Neutrophil (primary cell): ENCODE results near the gene LOXHD1.

ENCODE experiments used
- H3K27ac ChIP-seq: fragments of 200-600 bp; sonication (generic); 2 replicates; pipeline ENCODE4 v1.5.1; 2016; ENCODE audit warnings: mild to moderate bottlenecking, moderate library complexity
- H3K27me3 ChIP-seq: fragments of 200-600 bp; sonication (generic); 2 replicates; pipeline ENCODE4 v1.6.0; 2016; ENCODE audit warnings: mild to moderate bottlenecking
- H3K36me3 ChIP-seq: fragments of 200-600 bp; sonication (generic); 2 replicates; pipeline ENCODE4 v1.5.1; 2017
- H3K4me1 ChIP-seq, 2 experiments: fragments of 200-600 bp in 1 of 2; sonication (generic) in 1 of 2; 1 replicate in 1 of 2; 2 replicates in 1 of 2; pipeline versions ENCODE4 v1.5.1 to v1.6.1; 2013 to 2016; ENCODE audit warnings: low read depth in 1 of 2, low read length in 1 of 2, mild to moderate bottlenecking in 1 of 2, moderate library complexity in 1 of 2; ENCODE audit not compliant: control insufficient read depth in 1 of 2, insufficient read depth in 1 of 2
- H3K4me3 ChIP-seq, 2 experiments: fragments of 200-600 bp in 1 of 2; sonication (generic) in 1 of 2; 1 replicate in 1 of 2; 2 replicates in 1 of 2; pipeline ENCODE4 v1.5.1; 2013 to 2016; ENCODE audit warnings: low read depth in 1 of 2, low read length in 1 of 2, mild to moderate bottlenecking in 1 of 2, moderate library complexity in 1 of 2
- H3K9me3 ChIP-seq: fragments of 200-600 bp; sonication (generic); 2 replicates; pipeline ENCODE4 v1.5.1; 2016
- TF ChIP-seq, protein P1 (sequence below): fragments of 200-600 bp; sonication (generic); IDR thresholded peaks from 2 replicates; pipeline ENCODE4 v1.5.1; 2016; ENCODE audit warnings: antibody characterized with exemption

Gene LOXHD1

GRCh38 chr18:46624127-46624526 is 32.9 kb downstream of the LOXHD1 start:
- TF ChIP-seq, protein P1, sequence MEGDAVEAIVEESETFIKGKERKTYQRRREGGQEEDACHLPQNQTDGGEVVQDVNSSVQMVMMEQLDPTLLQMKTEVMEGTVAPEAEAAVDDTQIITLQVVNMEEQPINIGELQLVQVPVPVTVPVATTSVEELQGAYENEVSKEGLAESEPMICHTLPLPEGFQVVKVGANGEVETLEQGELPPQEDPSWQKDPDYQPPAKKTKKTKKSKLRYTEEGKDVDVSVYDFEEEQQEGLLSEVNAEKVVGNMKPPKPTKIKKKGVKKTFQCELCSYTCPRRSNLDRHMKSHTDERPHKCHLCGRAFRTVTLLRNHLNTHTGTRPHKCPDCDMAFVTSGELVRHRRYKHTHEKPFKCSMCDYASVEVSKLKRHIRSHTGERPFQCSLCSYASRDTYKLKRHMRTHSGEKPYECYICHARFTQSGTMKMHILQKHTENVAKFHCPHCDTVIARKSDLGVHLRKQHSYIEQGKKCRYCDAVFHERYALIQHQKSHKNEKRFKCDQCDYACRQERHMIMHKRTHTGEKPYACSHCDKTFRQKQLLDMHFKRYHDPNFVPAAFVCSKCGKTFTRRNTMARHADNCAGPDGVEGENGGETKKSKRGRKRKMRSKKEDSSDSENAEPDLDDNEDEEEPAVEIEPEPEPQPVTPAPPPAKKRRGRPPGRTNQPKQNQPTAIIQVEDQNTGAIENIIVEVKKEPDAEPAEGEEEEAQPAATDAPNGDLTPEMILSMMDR: no peak
- Histone ChIP-seq H3K27me3 (no peaks in the 10 kb centered on the region), H3K4me1 (peaks cover 5 to 6% of the 10 kb centered on the region in 2 experiments), H3K9me3 (no peaks in the 10 kb centered on the region), H3K27ac (no peak overlapping the region), H3K36me3 (no peaks in the 10 kb centered on the region), H3K4me3 (no peak overlapping the region)

GRCh38 chr18:46623541-46623940 is 33.5 kb downstream of the LOXHD1 start:
- TF ChIP-seq, protein P1: no peak
- no peak overlapping the region for H3K27ac ChIP-seq
- H3K9me3 ChIP-seq: no peaks in the 10 kb centered on the region
- H3K4me3 ChIP-seq: no peak overlapping the region
- no peaks in the 10 kb centered on the region for H3K36me3 ChIP-seq
- peaks cover 5 to 6% of the 10 kb centered on the region in 2 experiments for H3K4me1 ChIP-seq
- no peaks in the 10 kb centered on the region for H3K27me3 ChIP-seq

- no peak overlapping the region for H3K4me3 ChIP-seq
- no peaks in the 10 kb centered on the region for H3K27me3 ChIP-seq
- no peak overlapping the region for H3K27ac ChIP-seq
- H3K4me1 ChIP-seq: peaks cover 5 to 6% of the 10 kb centered on the region in 2 experiments
- TF ChIP-seq, protein P1: no peak
- H3K9me3 ChIP-seq: no peaks in the 10 kb centered on the region
- no peaks in the 10 kb centered on the region for H3K36me3 ChIP-seq
Measured at GRCh38 chr18:46622999-46623398, 34.0 kb downstream of the LOXHD1 start.

GRCh38 chr18:46622451-46622850 is 34.6 kb downstream of the LOXHD1 start:
- peaks cover 5 to 6% of the 10 kb centered on the region in 2 experiments for H3K4me1 ChIP-seq
- TF ChIP-seq, protein P1: no peak
- H3K27me3 ChIP-seq: no peaks in the 10 kb centered on the region
- no peaks in the 10 kb centered on the region for H3K9me3 ChIP-seq
- H3K27ac ChIP-seq: no peak overlapping the region
- H3K4me3 ChIP-seq: no peak overlapping the region
- H3K36me3 ChIP-seq: no peaks in the 10 kb centered on the region

DNA sequence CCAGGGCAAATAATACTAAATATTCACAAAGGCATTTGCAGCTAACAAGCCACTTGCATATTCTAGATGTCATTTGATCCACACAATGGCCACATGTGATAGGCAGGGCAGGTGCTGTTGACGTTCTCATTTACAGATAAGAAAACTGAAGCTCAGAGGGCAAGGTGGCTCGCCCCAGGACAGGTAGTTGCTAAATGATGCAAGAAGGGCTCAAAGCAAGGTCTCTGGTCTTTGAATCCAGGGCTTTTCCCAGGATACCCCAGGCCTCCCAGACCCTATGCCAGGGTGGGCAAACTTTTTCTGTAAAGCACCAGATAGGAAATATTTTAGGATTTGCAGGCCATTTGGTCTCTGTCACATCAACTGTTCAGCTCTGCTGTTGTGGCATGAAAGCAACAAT is 35.1 kb downstream of the LOXHD1 start:
- Histone ChIP-seq H3K9me3 (no peaks in the 10 kb centered on the region), H3K27ac (no peak overlapping the region), H3K27me3 (no peaks in the 10 kb centered on the region), H3K4me3 (no peak overlapping the region), H3K4me1 (peaks cover 5 to 6% of the 10 kb centered on the region in 2 experiments), H3K36me3 (no peaks in the 10 kb centered on the region)
- TF ChIP-seq, protein P1: no peak
